Right lobe of liver (tissue), 6 donors: Measurements from ENCODE around the gene CDC42BPA. TPM values are rescaled to one million over a fixed set of nuclear protein-coding genes. Genes with fewer than 3 reads are reported as not detected.

Experiments
- ATAC-seq, 4 donors: fragments of 200-7000 bp; cut with Tn5 transposase; one replicate each; pipeline ENCODE4 v1.9.1; 2020; ENCODE audit warnings: mild to moderate bottlenecking in 4 of 4, moderate library complexity in 4 of 4
- DNase-seq, 3 donors: peaks; one replicate each; pipeline ENCODE4 v3.0.0-alpha.2; 2020
- H3K27ac ChIP-seq, 3 donors: fragments of 200-600 bp; one replicate each; pipeline ENCODE4 v1.8.0; 2022
- H3K27me3 ChIP-seq, 2 donors: fragments of 200-600 bp; one replicate each; pipeline ENCODE4 v1.8.0; 2022
- H3K36me3 ChIP-seq, 4 donors: fragments of 200-600 bp; sonication (generic) in 1 of 4; one replicate each; pipeline versions ENCODE4 v1.5.1 to v1.8.0; 2017 to 2022; ENCODE audit warnings: control low read depth in 1 of 4
- H3K4me1 ChIP-seq, 4 donors: fragments of 200-600 bp; sonication (generic) in 1 of 4; one replicate each; pipeline versions ENCODE4 v1.5.1 to v1.8.0; 2017 to 2022; ENCODE audit warnings: control low read depth in 1 of 4
- H3K4me3 ChIP-seq, 3 donors: fragments of 200-600 bp; one replicate each; pipeline ENCODE4 v1.8.0; 2022
- H3K9me3 ChIP-seq, 4 donors: fragments of 200-600 bp; sonication (generic) in 1 of 4; one replicate each; pipeline versions ENCODE4 v1.5.1 to v1.8.0; 2017 to 2022; ENCODE audit warnings: control low read depth in 1 of 4
- POLR2A ChIP-seq: fragments of 450-650 bp; IDR thresholded peaks from one replicate; pipeline ENCODE4 v1.6.1; 2017; ENCODE audit warnings: antibody characterized with exemption, mild to moderate bottlenecking
- WGBS: methylation state at CpG from one replicate; pipeline ENCODE4 v1.1.6; 2018; ENCODE audit warnings: low coverage, low lambda C conversion rate; ENCODE audit not compliant: insufficient coverage; ENCODE audit errors: missing lambda C conversion rate; 5-methylcytosine and 5-hydroxymethylcytosine counted together
- intact Hi-C, 2 donors: fragments of 100-400 bp; cut with DNase I; formaldehyde crosslinking; loops; one replicate each; pipeline versions ENCODE4 v1.11.2 to v1.14.1; 2022
- total RNA-seq, 6 experiments: library from RNA; depleted of rRNA in 2 of 6; stranded (reverse); fragments of >200 nt in 2 of 6; fragmentation: NEBNext Ultra II Directional in 3 of 6; extraction: Animal tissue kit (Norgen Biotek cat#: 25700) in 3 of 6; gene quantifications; one replicate each; pipeline versions ENCODE4 v1.1.0 to v1.2.4, GENCODE V29; 2016 to 2023
- TF ChIP-seq, protein P1 (sequence below), 4 donors: fragments of 200-600 bp in 3 of 4; fragments of 450-650 bp in 1 of 4; IDR thresholded peaks; one replicate each; pipeline versions ENCODE4 v1.5.1 to v1.8.0; 2016 to 2022; ENCODE audit warnings: antibody characterized with exemption in 4 of 4, mild to moderate bottlenecking in 2 of 4
- donor health status: DM: no; HTN: yes; CAD: no.
- donor health status: DM: no; HTN: no; CAD: no.
- donor health status: DM: no; HTN: no; CAD: no.
- donor health status: DM: no; HTN: yes; CAD: no.
- donor health status: DM: no; HTN: yes; CAD: no.

The CDC42BPA gene
- total RNA-seq, 6 experiments from 2014 or later, result 11.4 to 35.0 (median 22.2) TPM

GRCh38 chr1:227065311-227065710, 253.0 kb downstream of the CDC42BPA start:
- Histone ChIP-seq H3K27me3 (no peaks in the 10 kb centered on the region), H3K4me1 (no peaks in the 10 kb centered on the region), H3K36me3 (peaks cover 0 to 3% (median 2%) of the 10 kb centered on the region in 4 donors), H3K4me3 (no peak overlapping the region), H3K27ac (no peak overlapping the region), H3K9me3 (no peaks in the 10 kb centered on the region)
- DNase-seq (no peak), ATAC-seq (no peak)
- WGBS, result 92% methylated on average over 2 of the region's 2 CpGs
- intact Hi-C loops, result no loop called here
- TF ChIP-seq POLR2A, result no peak
- TF ChIP-seq, protein P1, sequence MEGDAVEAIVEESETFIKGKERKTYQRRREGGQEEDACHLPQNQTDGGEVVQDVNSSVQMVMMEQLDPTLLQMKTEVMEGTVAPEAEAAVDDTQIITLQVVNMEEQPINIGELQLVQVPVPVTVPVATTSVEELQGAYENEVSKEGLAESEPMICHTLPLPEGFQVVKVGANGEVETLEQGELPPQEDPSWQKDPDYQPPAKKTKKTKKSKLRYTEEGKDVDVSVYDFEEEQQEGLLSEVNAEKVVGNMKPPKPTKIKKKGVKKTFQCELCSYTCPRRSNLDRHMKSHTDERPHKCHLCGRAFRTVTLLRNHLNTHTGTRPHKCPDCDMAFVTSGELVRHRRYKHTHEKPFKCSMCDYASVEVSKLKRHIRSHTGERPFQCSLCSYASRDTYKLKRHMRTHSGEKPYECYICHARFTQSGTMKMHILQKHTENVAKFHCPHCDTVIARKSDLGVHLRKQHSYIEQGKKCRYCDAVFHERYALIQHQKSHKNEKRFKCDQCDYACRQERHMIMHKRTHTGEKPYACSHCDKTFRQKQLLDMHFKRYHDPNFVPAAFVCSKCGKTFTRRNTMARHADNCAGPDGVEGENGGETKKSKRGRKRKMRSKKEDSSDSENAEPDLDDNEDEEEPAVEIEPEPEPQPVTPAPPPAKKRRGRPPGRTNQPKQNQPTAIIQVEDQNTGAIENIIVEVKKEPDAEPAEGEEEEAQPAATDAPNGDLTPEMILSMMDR (IDR thresholded peaks at IDR 0.05), result no peak

DNA sequence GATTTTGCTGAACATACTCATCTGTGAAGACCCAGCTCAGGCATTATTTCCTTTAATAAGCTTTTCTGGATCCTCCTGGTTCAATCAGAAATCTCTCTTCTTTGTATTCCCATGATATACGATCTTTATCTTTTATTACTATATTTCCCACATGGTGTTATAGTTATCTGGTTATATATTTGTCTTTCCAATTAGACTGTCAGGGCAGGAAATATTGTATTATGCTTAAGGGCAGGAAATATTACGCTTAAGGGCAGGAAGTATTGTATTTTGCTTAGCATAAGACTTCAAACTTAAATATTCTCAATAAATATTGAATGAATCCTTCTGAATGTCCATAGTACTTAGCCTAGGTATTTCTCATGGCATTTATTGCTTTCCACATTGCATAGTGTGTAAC, 256.0 kb downstream of the CDC42BPA start:
- Histone ChIP-seq H3K4me3 (no peak overlapping the region), H3K27ac (no peak overlapping the region), H3K27me3 (no peaks in the 10 kb centered on the region), H3K36me3 (no peaks in the 10 kb centered on the region), H3K4me1 (no peaks in the 10 kb centered on the region), H3K9me3 (no peaks in the 10 kb centered on the region)
- no peak for ATAC-seq
- 80% methylated on average over 2 of the region's 2 CpGs for WGBS
- DNase-seq, result no peak
- intact Hi-C loops, result no loop called here
- no peak for TF ChIP-seq POLR2A
- TF ChIP-seq, protein P1 (IDR thresholded peaks at IDR 0.05), result no peak

GRCh38 chr1:227059076-227059475, 259.2 kb downstream of the CDC42BPA start:
- H3K27me3 ChIP-seq, result no peaks in the 10 kb centered on the region
- H3K36me3 ChIP-seq, result no peaks in the 10 kb centered on the region
- no peaks in the 10 kb centered on the region for H3K9me3 ChIP-seq
- 89% methylated on average over 4 of the region's 4 CpGs for WGBS
- no peak overlapping the region for H3K27ac ChIP-seq
- no peak for TF ChIP-seq POLR2A
- TF ChIP-seq, protein P1 (IDR thresholded peaks at IDR 0.05), result no peak
- H3K4me3 ChIP-seq, result no peak overlapping the region
- no peaks in the 10 kb centered on the region for H3K4me1 ChIP-seq
- ATAC-seq (no peak), DNase-seq (no peak)
- intact Hi-C loops, result no loop called here

DNA sequence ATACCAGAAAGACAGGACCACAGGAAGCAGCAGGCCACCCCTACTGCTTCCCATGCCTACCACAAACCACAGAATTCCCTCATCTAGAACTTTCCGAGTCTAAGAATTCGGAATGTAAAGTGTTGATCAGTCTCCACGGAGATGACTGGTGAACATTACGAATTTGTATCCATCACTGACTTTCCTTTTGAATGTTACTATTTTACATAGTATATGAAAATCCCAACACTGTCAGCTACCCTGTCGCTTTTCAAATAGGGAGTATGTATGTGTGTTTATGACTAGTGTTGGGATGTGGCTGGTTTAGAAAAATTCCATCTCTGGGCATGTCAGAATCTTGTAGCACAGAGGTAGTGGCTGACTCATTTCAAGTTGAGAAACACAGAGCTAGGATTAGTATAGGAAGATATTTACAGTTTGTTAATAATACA, 260.0 kb downstream of the CDC42BPA start:
- ATAC-seq (no peak), DNase-seq (no peak)
- H3K36me3 ChIP-seq, result no peaks in the 10 kb centered on the region
- 94% methylated on average over 5 of the region's 5 CpGs for WGBS
- H3K27ac ChIP-seq, result no peak overlapping the region
- no peaks in the 10 kb centered on the region for H3K9me3 ChIP-seq
- H3K4me3 ChIP-seq, result no peak overlapping the region
- no peaks in the 10 kb centered on the region for H3K27me3 ChIP-seq
- TF ChIP-seq, protein P1 (IDR thresholded peaks at IDR 0.05), result no peak
- no peak for TF ChIP-seq POLR2A
- intact Hi-C loops, result no loop called here
- H3K4me1 ChIP-seq, result no peaks in the 10 kb centered on the region

DNA sequence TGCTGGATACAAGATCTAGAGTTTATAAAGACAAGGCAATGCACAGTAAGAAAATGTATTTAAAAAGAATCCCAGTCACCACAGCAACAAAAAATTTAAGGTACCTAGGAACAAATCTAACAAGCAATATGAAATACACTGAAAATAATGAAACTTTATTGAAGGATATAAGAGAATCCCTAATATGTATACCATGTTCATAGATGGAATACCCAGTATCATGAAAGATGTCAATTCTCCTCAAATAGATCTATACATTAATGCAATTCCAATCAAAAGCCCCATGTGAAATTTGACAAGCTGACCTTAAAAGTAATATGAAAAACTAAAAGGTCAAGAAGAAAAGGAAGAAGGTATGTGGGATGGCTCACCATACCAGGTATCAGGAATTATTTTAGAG, 269.0 kb downstream of the CDC42BPA start:
- H3K9me3 ChIP-seq, result no peaks in the 10 kb centered on the region
- no peak overlapping the region for H3K27ac ChIP-seq
- DNase-seq (no peak), ATAC-seq (no peak)
- TF ChIP-seq POLR2A, result no peak
- TF ChIP-seq, protein P1 (IDR thresholded peaks at IDR 0.05), result no peak
- no peaks in the 10 kb centered on the region for H3K27me3 ChIP-seq
- intact Hi-C loops, result no loop called here
- H3K4me3 ChIP-seq, result no peak overlapping the region
- H3K4me1 ChIP-seq, result no peaks in the 10 kb centered on the region
- H3K36me3 ChIP-seq, result no peaks in the 10 kb centered on the region
